Femur (tissue), 1 donor: ENCODE data around the gene NUP210.
"Not testable (repeated sequence)": the region's sequence is repeated elsewhere in the genome, so short reads cannot be mapped to it uniquely, and the experiment has no call there.

Experiments
- DNase-seq: peaks from one replicate; pipeline ENCODE4 v3.0.0-alpha.2; 2017

Gene NUP210

DNA sequence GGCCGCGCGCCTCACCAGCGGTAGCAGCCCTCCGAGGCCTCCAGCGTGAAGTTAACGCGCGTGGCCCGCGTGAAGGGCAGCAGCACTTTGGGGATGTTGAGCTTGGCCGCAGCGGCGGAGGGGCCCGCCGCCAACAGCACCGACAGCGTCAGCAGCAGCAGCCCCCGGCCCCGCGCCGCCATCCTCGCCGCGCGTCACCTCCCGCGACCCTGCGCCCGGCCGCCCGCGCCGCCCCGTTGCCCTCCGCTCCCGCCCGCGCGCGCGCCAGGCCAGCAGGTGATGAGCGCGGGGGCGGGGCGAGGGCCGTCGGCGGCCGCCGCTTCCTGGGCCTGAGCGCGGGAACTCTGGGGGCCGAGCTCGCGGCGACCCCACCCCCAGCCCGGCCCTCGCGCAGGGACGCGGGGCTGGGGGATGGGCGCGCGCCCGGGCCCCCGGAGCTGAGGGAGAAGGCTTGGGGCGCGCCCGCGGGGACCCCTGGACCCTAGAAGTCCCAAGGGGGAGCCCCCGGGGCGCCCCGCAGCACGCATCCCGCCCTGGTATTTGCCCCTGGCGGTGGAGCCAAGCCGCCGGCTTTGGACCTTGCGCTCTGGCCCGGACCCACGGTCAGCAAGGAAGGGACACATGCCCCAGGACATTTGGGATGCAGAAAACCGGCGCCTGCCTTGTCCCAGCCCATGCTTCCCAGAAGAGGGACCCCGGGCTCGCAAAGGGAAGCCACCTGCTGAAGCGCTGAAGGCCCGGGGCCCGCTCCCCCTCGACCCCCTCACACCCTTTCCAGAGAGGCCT is at the start of gene NUP210:
Gene NUP210 (minus strand): TSS at position 278 of the 786 bp plus-strand sequence. CDS start 96 bp downstream, at position 182.
- DNase-seq: peak; percentile 33

DNA sequence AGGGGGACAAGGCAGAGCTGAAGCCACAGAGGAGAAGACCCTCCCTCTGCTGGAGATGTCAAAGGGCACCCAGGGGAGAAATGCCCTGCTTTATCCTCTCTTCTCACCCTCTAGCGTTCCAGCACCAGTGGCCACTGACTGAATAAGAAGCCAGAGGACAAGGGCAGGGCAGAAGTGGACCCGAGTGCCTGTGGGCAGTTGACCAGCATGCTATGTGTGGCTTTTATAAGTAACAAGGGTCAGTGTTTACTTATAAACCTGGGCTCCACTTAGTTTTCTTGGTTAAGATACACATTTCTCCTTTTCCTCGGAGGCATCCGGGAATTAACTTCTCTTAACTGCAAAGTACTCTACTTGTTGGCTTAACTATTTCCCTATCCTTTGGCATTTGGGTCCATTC is 46.7 kb upstream of the NUP210 start:
- DNase-seq: no peak

DNA sequence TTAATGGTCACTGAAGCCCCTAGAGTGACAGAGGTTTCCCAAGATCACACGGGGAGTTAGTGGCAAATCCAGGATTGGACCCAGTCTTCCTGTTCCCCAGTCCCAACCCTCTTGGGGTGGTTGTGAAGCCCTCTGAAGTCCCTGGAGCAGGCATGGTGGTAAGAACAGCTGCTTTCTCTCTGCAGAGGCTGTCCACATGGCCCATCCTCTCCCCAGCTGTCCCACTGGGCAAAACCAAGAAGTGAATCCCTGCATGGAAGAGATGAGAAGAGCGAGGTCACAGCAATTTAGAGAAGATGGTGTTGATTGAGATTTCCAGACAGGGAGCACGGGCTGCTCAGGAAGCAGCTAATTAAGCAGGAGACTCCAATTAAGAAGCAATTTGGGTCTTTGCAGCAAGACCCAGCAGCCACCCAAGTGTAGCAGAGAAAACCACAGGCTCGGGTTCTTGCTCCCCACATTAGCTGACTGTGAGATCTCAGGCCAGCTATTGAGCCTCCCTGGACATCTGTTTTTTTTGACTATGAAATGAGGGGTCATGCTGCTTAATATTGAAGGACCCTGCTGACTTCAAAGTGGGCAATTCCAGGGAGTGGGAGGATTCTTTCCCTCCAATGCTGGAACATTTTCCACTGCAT is 45.2 kb upstream of the NUP210 start:
- DNase-seq: no peak

DNA sequence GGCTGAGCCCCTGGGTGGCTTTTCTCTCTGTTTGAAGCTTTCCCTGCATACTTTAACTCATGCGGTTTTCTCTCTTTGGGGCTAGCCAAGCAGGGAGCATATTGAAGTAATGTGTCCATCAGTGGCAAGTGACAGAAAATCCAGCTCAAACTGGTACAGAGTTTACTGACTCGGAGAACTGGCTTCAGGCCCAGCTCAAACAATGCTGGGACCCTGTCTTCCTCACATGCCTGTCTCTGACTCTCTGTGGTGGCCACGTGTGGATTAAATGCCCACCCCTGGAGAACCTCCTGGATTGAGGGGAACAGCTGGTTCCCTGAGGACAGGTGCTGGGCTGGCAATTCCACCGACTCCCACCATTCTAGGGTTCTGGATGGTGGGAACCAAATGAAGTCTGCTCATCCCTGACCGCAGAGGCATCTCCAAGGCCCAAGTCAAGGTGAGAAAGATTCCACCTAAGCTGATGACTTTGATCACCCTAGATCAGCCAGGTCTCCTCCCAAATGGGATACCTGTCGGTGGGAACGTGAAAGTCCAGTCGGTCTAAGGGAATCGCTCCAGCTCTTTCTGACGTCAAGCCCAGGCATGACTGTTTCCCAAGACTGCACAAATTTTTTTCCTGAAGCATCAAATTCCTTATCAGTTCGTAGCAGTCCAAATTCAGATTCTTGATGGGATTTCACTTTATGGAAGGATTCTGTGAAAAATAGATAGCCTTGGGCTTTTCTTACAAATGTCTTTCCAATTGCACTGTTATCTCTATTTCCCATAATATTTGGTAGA is 43.7 kb upstream of the NUP210 start:
- no peak for DNase-seq

DNA sequence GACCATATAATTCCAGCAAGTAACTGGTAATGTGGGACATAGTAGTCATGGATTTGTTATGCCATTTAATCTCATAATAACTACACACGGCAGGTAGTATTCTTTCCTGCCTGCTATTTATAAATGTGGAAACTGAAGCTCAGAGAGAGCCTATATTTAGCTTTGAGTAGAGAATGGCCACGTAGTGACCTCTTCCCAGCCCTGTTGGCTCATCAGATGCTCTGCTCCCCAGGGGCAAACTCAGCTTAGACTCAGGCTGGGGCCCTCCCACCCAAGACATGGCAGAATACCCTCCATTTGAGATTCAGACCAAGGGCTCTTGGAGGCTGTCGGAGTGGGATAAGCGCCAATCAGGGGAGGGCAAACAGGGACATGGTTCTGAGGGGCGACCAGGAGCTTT is 42.7 kb upstream of the NUP210 start:
- DNase-seq: peak; percentile 26

DNA sequence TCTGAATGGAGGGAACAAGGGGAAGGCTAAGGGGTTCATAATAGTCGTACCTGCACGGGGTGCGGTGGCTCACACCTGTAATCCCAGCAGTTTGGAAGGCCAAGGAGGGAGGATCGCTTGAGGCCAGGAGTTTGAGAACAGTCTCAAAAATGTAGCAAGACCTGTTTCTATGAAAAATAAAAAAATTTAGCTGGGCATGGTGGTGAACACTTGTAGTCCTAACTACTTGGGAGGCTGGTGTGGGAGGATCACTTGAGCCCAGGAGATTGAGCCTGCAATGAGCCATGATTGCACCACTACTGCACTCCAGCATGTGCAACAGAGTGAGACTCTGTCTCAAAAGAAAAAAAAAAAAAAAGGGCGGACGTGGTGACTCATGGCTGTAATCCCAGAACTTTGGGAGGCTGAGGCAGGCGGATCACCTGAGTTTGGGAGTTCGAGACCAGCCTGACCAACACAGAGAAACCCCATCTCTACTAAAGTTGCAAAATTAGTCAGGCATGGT is 42.1 kb upstream of the NUP210 start:
- DNase-seq: no peak

DNA sequence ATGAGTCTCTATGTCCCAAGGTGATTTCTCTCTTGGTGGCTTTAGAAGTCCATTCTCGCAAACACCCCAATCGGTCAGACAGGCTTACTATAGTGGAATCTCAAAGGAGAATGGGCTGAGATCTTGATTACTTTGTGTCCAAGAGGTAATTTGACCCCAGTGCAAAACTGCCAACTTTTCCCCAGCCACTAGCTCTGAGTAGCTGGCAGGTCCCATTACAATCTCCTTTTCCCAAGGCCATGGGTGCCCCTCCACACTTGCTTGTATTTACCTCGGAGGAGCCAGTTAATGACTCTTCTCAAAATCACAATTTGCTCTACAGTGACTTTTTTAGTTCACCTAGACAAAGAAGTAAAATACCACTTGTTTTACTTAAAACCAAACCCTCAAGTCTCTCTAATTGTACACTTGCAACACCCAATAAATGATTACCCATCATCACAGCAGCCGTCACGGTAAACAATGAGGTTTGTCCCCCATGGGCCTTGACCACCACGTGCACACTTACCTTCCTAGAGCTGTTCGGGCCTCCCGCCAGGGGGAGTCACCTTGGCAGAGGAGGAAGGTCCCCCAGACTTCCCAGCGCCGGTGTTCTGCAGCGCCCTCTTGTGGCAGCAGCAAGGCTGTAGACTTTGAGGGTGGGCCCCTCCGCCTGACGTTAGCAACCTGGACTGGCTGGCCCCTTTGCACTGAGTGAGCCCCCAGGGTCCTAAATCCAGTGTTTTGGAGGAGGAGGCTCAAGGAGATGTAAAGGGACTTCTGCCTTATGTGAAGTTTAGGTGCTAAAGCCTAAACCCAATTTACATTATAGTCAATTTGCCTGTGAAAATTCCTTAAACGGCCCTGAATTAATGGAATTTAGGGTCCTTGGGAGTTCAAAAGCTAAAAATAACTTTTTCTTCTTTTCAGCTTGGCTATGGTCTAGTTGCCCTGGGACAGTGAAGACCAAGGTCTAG is 41.3 kb upstream of the NUP210 start:
- no peak for DNase-seq

DNA sequence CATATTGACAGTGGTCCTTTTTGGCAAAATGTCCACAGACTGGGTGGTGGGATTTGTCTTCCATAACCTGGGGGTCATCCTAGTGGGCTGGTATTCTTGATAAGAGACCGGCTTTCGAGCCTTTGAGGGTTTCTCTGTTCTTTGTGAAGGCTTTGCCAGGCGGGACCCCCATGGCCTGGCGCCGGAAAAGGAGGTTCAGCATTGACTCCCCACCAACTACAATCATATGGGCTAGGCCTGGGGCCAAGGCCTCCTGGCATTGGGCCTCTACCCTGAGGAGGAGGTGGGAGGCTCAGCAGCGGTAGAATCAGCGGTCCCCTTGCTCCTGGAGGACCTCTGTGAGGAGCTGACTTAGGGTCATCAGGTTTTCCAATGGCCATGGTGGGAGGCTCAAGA is 40.2 kb upstream of the NUP210 start:
- no peak for DNase-seq

DNA sequence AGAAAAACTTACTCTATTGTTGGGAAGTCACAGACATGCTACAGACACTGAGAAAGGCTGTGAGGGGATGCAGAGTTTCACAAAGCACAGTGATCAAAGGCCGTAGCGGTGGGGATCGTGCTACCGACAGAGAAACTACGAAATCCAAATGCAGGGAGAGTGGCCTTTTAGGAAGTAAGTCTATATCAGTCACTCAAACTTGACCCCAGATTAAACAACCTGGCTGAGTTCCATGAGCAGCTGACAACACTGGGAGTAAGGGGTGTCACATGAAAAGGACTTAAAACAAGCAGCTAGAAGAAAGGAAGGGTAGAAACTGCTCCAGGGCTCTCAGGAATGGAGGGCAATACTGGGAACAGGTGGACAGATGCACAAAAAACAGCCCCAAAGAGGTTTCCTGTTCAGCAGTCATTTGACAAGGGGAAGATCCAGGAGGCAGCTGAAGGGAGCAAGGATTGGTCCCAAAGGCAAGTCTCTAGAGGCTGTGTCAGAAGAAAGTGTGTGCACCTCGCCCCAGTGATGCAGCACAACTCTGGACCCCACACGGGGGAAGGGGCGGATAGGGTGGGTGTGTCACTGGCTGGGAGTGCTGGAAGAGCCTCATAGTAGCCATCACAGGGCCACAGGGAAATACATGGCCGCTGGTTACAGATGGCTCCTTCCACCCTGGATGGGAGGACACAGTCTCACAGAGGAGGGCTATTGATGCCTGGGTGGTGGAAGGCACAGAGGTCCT is 39.7 kb upstream of the NUP210 start:
- DNase-seq: no peak

DNA sequence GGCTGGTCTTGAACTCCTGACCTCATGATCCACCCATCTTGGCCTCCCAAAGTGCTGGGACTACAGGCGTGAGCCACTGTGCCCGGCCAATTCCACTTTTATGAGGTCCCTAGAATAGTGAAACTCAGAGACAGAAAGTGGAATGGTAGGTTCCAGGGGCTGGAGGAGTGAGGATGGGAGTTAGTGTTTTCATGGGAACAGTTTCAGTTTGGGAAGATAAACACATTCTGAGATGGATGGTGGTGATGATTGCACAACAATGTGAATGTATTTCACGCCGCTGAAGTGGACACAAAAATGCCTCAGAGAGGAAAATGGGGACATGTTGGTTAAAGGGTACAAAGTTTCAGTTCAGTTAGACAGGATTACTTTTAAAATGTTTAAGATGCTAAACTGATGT is 37.5 kb upstream of the NUP210 start:
- DNase-seq: no peak

DNA sequence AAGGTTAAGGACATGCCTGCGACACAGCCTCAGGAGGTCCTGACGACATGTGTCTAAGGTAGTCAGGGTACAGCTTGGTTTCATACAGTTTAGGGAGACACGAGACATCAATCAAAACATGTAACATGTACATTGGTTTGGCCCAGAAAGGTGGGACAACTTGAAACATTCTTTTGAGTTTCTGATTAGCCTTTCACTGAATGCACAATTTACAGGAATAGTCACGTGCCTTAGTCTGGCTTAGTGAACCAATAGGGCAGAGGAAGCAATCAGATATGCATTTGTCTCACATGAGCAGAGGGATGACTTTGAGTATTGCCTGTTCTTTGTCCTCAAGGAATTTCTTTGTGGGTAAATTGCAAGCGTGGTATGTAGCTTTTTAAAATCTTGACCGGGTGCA is 35.5 kb upstream of the NUP210 start:
- DNase-seq: no peak

DNA sequence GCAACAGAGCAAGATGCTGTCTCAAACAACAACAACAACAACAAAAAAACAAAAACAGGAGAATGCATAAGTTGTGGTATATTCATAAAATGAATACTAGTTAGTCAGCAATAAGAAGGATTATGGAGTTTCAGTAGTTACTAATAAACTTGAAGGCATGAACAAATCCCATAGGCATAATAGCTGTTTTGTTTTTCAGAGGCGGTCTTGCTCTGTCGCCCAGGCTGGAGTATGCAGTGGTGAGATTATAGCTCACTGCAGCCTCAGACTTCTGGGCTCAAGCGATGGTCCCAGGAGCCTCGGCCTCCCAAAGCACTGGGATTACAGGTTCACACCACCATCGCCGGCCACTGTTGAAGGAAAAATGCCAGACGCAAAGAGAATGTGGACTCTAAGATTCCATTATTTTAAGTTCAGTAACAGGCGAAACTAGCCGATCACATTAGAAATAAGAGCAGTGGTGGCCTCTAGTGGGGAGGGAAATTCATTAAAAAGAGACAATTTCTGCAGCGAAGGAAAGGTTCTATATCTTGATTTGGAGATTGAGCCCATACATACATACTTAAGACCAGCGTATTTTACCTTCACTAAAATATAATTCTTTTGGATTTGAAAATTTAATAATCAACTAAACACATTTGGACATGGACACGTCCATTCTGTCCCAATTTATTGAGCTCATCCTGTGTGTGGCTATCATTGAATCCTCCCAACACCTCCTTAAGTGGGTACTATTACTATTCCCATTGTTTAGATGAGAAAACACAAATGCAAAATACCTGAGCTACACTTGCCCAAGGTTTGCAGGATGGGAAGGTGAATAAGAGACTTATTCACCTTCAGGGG is 32.6 kb upstream of the NUP210 start:
- peak; percentile 45 for DNase-seq

DNA sequence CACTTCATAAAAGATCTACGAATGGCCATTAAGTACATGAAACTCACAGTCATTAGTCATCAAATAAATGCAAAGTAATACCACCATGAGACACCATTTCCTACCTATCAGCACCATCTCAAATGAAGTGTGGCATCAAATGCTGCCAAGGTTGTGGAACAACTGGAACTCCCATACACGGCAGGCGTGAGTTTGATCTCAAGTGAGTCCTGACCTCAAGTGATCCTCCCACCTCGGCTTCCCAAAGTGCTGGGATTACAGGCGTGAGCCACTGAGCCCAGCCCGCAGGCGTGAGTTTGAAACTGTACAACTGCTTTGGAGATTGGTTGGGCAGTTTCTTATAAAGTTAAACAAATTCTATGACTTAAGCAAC is 31.2 kb upstream of the NUP210 start:
- DNase-seq: no peak

DNA sequence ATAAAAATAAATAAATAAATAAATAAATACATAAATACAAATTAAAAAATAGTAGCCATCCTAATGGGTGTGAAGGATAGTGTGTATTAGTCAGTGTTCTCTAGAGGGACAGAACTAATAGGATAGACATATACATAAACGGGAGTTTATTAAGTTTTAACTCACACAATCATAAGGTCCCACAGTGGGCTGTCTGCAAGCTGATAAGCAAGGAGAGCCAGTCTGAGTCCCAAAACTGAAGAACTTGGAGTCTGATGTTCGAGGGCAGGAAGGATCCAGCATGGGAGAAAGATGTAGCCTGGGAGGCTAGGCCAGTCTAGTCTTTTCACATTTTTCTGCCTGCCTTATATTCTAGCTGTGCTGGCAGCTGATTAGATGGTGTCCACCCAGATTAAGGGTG is 22.8 kb upstream of the NUP210 start:
- not testable (repeated sequence) for DNase-seq

DNA sequence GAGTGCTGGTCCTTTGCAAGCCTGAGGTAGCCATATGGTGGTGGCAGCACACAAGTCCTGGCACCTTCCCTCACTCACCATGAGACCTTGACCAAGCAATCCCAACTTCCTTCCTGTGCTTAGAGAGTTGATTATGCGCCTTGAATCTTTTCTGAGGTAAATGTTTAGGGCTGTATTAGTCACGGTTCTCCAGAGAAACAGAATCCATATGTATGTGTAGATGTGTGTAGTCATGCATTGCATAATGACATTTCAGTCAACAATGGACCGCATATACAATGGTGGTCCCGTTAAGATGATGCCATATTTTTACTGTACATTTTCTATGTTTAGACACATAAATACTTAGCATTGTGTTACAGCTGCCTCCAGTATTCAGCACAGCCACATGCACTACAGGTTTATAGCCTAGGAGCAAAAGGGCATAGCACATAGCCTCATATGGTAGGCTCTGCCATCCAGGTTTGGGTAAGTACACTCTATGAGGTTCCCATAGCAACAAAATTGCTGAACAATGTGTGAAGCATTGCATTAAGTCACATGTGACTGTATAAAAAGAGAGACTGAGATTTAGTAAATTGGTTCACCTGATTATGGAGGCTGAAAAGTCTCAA is 20.2 kb upstream of the NUP210 start:
- DNase-seq: no peak

DNA sequence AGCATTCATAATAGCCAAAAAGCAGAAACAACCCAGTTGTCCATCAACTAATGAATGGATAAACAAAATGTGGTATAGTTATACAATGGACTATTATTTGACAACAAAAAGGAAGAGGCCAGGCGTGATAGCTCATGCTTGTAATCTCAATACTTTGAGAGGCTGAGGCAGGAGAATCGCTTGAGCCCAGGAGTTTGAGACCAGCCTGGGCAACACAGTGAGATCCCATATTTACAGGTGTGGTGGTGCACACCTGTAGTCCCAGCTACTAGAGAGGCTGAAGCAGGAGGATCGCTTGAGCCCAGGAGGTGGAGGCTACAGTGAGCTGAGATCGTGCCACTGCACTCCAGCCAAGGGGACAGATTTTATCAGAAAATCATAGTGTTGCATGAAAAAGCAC is 16.1 kb upstream of the NUP210 start:
- DNase-seq: not testable (repeated sequence)

DNA sequence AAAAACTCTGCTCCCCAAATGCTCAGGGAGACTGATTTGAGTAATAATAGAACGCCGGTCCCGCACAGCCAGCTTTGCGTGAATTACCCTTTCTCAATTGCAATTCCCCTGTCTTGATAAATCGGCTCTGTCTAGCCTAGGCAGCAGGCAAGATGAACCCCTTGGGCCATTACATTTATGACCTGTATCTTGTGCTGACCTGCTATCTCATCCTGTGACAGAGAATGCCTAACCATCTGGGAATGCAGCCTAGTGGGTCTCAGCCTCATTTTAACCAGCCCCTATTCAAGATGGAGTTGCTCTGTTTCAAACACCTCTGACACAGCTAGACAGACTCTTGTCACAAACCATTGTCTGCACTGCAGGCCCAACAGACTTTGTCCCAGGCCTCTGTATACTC is 13.8 kb upstream of the NUP210 start:
- no peak for DNase-seq

DNA sequence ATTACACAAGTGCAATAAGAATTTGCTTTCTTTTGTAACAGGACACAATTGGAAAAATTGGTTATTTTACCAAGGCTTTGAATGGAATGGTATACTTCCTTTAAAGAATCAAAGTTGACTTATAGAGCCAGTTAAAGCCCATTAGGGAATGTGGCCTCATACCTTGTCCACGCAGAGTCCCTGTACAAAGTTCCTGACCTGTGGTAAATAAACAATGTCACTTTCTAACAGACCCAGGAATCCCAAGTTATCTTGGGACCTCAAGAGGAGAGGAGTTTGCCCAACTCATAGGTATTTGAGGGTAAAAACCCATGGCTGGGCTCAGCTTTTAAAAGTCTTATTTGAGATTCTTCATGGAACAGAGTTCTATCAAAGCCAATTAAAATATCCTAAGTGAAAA is 12.0 kb upstream of the NUP210 start:
- DNase-seq: no peak

DNA sequence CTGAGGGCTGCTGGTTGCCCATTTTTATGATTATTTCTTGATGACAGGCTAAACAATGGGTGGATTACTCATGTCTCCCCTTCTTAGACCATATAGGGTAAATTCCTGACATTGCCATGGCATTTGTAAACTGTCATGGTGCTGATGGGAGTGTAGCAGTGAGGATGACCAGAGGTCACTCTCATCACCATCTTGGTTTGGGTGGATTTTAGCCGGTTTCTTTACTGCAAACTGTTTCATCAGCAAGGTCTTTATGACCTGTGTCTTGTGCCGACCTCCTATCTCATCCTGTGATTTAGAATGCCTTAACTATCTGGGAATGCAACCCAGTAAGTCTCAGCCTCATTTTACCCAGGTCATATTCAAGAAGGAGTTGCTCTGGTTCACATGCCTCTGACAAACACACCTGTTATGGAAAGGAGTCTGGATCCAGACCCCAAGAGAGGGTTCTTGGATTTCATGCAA is 10.3 kb upstream of the NUP210 start:
- DNase-seq: not testable (repeated sequence)

DNA sequence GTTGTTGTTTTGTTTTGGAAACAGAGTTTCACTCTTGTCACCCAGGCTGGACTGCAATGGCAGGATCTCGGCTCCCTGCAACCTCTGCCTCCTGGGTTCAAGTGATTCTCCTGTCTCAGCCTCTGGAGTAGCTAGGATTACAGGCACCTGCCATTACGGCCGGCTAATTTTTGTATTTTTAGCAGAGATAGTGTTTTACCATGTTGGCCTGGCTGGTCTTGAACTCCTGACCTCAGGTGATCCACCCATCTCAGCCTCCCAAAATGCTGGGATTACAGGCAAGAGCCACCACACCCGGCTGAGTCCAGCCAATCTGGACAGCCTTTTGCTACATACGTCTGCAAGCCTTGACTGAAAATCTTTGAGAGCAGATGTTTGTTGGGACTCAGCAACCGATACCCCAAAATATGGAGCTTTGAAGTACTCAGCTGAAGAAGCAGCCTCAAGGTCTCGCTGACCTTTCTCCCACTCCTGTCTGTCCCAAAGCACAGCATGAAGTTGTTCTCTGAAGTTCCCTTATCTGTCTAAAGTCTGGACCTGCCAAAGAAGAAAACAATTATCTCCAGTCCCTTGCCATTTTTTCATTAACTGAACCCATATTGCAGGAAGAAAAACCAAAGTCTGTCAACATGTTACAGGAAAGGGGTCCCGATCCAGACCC is 9.6 kb upstream of the NUP210 start:
- DNase-seq: no peak
